Testis (tissue), 2 donors: ENCODE results near the gene NCK1.

Experiments used
- POLR2A ChIP-seq: fragments of 450-650 bp; IDR thresholded peaks from one replicate; pipeline ENCODE4 v1.6.1; 2017; ENCODE audit warnings: antibody characterized with exemption, mild to moderate bottlenecking, moderate library complexity
- TF ChIP-seq, protein P1 (sequence below), 3 experiments: fragments of 450-650 bp in 2 of 3; fragments of 200-600 bp in 1 of 3; sonication (generic) in 1 of 3; IDR thresholded peaks; one replicate each; pipeline ENCODE4 v1.5.1; 2016 to 2019; ENCODE audit warnings: antibody characterized with exemption in 3 of 3, mild to moderate bottlenecking in 2 of 3, moderate library complexity in 1 of 3

DNA sequence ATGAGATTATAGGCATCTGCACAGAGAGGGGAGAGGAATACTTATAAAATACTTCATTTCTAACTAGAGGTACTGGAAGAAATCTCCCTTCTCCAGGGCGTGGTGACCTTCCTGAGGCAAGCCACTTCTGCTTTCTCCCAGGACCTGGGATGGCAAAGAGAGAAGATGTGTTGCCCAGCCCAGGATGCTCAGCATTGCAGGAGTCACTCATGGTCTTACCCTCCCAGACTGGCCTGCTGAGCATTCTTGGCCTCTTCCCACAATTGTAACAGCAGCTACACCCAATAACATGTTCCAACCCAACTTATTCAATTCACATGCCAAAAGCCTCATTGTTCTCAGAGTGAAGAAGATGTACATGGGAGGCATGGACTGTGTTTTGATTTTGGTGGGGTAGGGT is 133.6 kb downstream of the NCK1 start:
- TF ChIP-seq, protein P1, sequence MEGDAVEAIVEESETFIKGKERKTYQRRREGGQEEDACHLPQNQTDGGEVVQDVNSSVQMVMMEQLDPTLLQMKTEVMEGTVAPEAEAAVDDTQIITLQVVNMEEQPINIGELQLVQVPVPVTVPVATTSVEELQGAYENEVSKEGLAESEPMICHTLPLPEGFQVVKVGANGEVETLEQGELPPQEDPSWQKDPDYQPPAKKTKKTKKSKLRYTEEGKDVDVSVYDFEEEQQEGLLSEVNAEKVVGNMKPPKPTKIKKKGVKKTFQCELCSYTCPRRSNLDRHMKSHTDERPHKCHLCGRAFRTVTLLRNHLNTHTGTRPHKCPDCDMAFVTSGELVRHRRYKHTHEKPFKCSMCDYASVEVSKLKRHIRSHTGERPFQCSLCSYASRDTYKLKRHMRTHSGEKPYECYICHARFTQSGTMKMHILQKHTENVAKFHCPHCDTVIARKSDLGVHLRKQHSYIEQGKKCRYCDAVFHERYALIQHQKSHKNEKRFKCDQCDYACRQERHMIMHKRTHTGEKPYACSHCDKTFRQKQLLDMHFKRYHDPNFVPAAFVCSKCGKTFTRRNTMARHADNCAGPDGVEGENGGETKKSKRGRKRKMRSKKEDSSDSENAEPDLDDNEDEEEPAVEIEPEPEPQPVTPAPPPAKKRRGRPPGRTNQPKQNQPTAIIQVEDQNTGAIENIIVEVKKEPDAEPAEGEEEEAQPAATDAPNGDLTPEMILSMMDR (IDR thresholded peaks at IDR 0.05), result no peak
- no peak for TF ChIP-seq POLR2A
